Activated naive CD8-positive, alpha-beta T cell treated with anti-CD3 and anti-CD28 coated beads, Interleukin-2, amount 10 ng/mL, durations not matched to agents 7 days and 5 days (primary cell): ENCODE measurements around the gene LIMA1. TPM values are rescaled to one million over a fixed set of nuclear protein-coding genes. Genes with fewer than 3 reads are reported as not detected.
A peak's percentile ranks its signal among the peaks of the same experiment; 100 is the strongest.
"Not testable (repeated sequence)": the region's sequence is repeated elsewhere in the genome, so short reads cannot be mapped to it uniquely, and the experiment has no call there.

Experiments used
- ATAC-seq: fragments of 150-1000 bp; cut with Tn5 transposase; one replicate; pipeline ENCODE4 v1.10.0; 2021; ENCODE audit warnings: low read depth, moderate library complexity
- POLR2A ChIA-PET: fragments of 350-600 bp; sonication (Branson Sonifier 250); formaldehyde crosslinking; loops from one replicate; lab custom pipeline; 2021; ENCODE audit warnings: antibody characterized with exemption; lab: Charles Lee
- DNase-seq: peaks from one replicate; pipeline ENCODE4 v3.0.0; 2021
- H3K27ac Mint-ChIP-seq: one replicate; pipeline ENCODE4 v1.8.0; 2022; ENCODE audit warnings: mild to moderate bottlenecking, mixed read lengths
- H3K27me3 Mint-ChIP-seq: one replicate; pipeline ENCODE4 v1.8.0; 2022; ENCODE audit warnings: mild to moderate bottlenecking, moderate library complexity, mixed read lengths
- H3K36me3 Mint-ChIP-seq: one replicate; pipeline ENCODE4 v1.8.0; 2021; ENCODE audit warnings: mild to moderate bottlenecking, mixed read lengths
- H3K4me1 Mint-ChIP-seq: one replicate; pipeline ENCODE4 v1.8.0; 2021; ENCODE audit warnings: mixed read lengths
- H3K4me3 Mint-ChIP-seq: one replicate; pipeline ENCODE4 v1.8.0; 2022; ENCODE audit warnings: mild to moderate bottlenecking, moderate library complexity, mixed read lengths
- H3K9me3 Mint-ChIP-seq: one replicate; pipeline ENCODE4 v1.8.0; 2021; ENCODE audit warnings: mixed read lengths
- total RNA-seq, 2 experiments: library from RNA; stranded (reverse); gene quantifications; one replicate each; pipeline ENCODE4 v1.2.3, GENCODE V29; 2021

Gene LIMA1
- total RNA-seq, 2 experiments from 2014 or later, result 11.3 to 13.6 TPM

GRCh38 chr12:50249464-50250182, 33.7 kb downstream of the LIMA1 start:
- Mint-ChIP-seq H3K9me3 (no peaks in the 10 kb centered on the region), H3K27ac (no peak overlapping the region), H3K27me3 (no peaks in the 10 kb centered on the region), H3K36me3 (peaks cover 4% of the 10 kb centered on the region), H3K4me1 (peaks cover 9% of the 10 kb centered on the region), H3K4me3 (no peak overlapping the region)
- POLR2A ChIA-PET, result no interaction called here
- no peak for ATAC-seq
- no peak for DNase-seq

GRCh38 chr12:50248883-50249282, 34.4 kb downstream of the LIMA1 start:
- DNase-seq (no peak), ATAC-seq (no peak)
- Mint-ChIP-seq H3K27ac (no peak overlapping the region), H3K4me1 (peaks cover 9% of the 10 kb centered on the region), H3K9me3 (no peaks in the 10 kb centered on the region), H3K27me3 (no peaks in the 10 kb centered on the region), H3K36me3 (peaks cover 4% of the 10 kb centered on the region), H3K4me3 (no peak overlapping the region)
- POLR2A ChIA-PET, result no interaction called here

- Mint-ChIP-seq H3K36me3 (peaks cover 4% of the 10 kb centered on the region), H3K27me3 (no peaks in the 10 kb centered on the region), H3K4me3 (no peak overlapping the region), H3K4me1 (peaks cover 9% of the 10 kb centered on the region), H3K9me3 (no peaks in the 10 kb centered on the region), H3K27ac (no peak overlapping the region)
- ATAC-seq (no peak), DNase-seq (no peak)
- POLR2A ChIA-PET, result no interaction called here
Measured at GRCh38 chr12:50248411-50248810, 34.9 kb downstream of the LIMA1 start.

DNA sequence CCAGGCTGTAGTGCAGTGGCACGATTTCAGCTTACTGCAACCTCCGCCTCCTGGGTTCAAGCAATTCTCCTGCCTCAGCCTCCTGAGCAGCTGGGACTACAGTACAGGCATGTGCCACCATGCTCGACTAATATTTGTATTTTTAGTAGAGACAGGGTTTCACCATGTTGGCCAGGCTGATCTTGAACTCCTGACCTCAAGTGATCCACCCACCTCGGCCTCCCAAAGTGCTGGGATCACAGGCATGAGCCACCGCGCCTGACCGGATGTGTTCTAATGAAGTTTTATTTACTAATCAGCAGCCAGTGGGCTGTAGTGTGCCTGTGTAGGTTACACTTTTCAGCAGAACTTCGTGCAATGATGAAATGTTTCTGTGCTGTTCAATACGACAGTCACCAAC, 35.7 kb downstream of the LIMA1 start:
- H3K27me3 Mint-ChIP-seq, POLR2A ChIA-PET, H3K9me3 Mint-ChIP-seq, ATAC-seq, H3K4me1 Mint-ChIP-seq, DNase-seq, H3K27ac Mint-ChIP-seq, H3K4me3 Mint-ChIP-seq, H3K36me3 Mint-ChIP-seq: not testable (repeated sequence)

- H3K4me1 Mint-ChIP-seq, result peaks cover 9% of the 10 kb centered on the region
- H3K4me3 Mint-ChIP-seq, result no peak overlapping the region
- no peak for DNase-seq
- no peaks in the 10 kb centered on the region for H3K9me3 Mint-ChIP-seq
- ATAC-seq, result peak; percentile 54
- POLR2A ChIA-PET, result no interaction called here
- no peaks in the 10 kb centered on the region for H3K27me3 Mint-ChIP-seq
- H3K36me3 Mint-ChIP-seq, result peaks cover 4% of the 10 kb centered on the region
- H3K27ac Mint-ChIP-seq, result no peak overlapping the region
Measured at GRCh38 chr12:50246873-50247612, 36.3 kb downstream of the LIMA1 start.

- POLR2A ChIA-PET, result interaction anchor here (0.7 kb wide), 1 partner anchor 22 kb away, joined by 3 read pairs; no protein-coding TSS in a partner anchor
Measured at GRCh38 chr12:50246197-50246865, 37.0 kb downstream of the LIMA1 start.

DNA sequence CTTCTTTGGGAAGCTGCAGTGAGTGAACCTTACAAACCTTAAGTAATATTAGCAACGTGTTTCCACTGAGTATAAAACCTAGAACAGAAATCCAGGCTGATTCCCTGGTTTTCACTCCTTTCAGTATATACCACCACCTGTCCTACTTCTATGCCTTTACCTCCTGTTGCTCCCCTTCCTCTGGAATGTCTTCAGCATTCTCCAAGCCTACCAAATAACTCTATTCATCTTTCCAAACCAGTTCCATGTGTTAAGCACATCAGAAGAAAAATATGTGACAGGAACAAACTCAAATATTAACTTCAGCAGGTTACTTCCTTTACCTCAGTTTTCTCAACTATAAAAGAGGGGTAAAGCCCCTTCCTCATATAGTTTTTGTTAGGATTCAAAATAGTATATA, 39.8 kb downstream of the LIMA1 start:
- POLR2A ChIA-PET, result no interaction called here
- H3K4me1 Mint-ChIP-seq, result peaks cover 6% of the 10 kb centered on the region
- DNase-seq (no peak), ATAC-seq (no peak)
- H3K36me3 Mint-ChIP-seq, result peaks cover 2% of the 10 kb centered on the region
- no peaks in the 10 kb centered on the region for H3K27me3 Mint-ChIP-seq
- H3K9me3 Mint-ChIP-seq, result no peaks in the 10 kb centered on the region
- H3K4me3 Mint-ChIP-seq, result no peak overlapping the region
- H3K27ac Mint-ChIP-seq, result no peak overlapping the region

More at GRCh38 chr12:50246197-50246865, 37.0 kb downstream of the LIMA1 start:
- DNase-seq, result no peak
- Mint-ChIP-seq H3K4me1 (peaks cover 7% of the 10 kb centered on the region), H3K9me3 (no peaks in the 10 kb centered on the region), H3K4me3 (no peak overlapping the region), H3K27me3 (no peaks in the 10 kb centered on the region), H3K36me3 (peaks cover 2% of the 10 kb centered on the region), H3K27ac (no peak overlapping the region)
- ATAC-seq, result no peak

DNA sequence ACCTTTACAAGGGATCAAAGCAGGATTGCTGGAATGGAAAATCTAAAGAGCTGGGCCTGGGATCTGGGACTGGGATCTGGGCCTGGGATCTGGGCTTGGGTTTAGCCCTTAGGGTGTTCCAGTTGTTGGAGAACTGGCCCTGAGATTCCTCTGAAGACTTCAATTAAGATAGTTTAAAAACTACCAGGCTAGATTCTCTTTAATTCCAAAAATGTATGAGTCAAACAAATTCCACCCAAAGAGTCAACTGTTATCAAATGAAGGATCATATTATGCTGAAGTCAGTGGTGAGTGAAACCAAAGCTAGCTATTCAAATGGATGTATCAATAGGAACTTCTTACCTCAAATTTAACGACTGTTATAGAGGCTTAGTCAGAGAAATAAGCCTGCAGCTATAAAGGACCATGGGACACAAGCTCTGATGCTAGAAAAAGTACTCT, 40.5 kb downstream of the LIMA1 start:
- DNase-seq (no peak), ATAC-seq (no peak)
- no peak overlapping the region for H3K27ac Mint-ChIP-seq
- no peaks in the 10 kb centered on the region for H3K27me3 Mint-ChIP-seq
- no peaks in the 10 kb centered on the region for H3K9me3 Mint-ChIP-seq
- peaks cover 4% of the 10 kb centered on the region for H3K4me1 Mint-ChIP-seq
- H3K36me3 Mint-ChIP-seq, result no peaks in the 10 kb centered on the region
- H3K4me3 Mint-ChIP-seq, result no peak overlapping the region
- POLR2A ChIA-PET, result interaction anchor here (1.1 kb wide), 1 partner anchor 76 kb away, joined by 3 read pairs; the partner anchor contains the start of gene CERS5

DNA sequence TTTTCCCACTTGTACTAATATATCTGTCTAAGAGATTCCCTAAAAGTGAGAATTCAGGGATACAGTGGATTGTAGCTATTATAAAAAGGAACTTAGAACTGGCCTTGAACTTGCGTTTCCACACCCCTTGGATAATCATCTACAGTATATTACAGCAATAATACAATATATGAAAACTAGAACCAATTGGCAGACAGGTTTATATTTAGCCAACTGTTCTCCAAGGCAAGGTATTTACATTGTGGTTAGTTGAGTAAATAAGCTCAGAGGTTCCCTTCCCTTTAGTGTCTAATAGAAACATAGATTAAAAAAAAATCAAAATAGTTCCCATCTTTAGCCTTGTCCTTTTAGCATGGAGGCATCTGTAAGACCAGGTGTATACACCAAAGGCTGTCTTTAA, 42.1 kb downstream of the LIMA1 start:
- H3K36me3 Mint-ChIP-seq, result no peaks in the 10 kb centered on the region

GRCh38 chr12:50240792-50241114, 42.6 kb downstream of the LIMA1 start:
- H3K9me3 Mint-ChIP-seq, result no peaks in the 10 kb centered on the region
- no peaks in the 10 kb centered on the region for H3K36me3 Mint-ChIP-seq
- H3K27me3 Mint-ChIP-seq, result no peaks in the 10 kb centered on the region
- no peak overlapping the region for H3K4me3 Mint-ChIP-seq
- H3K27ac Mint-ChIP-seq, result no peak overlapping the region
- no peaks in the 10 kb centered on the region for H3K4me1 Mint-ChIP-seq
- DNase-seq (no peak), ATAC-seq (no peak)
- POLR2A ChIA-PET, result no interaction called here

More for the DNA sequence above, 42.1 kb downstream of the LIMA1 start:
- no peak overlapping the region for H3K4me3 Mint-ChIP-seq
- POLR2A ChIA-PET, result interaction anchor here (0.6 kb wide), 1 partner anchor 128 kb away, joined by 3 read pairs; no protein-coding TSS in a partner anchor
- no peaks in the 10 kb centered on the region for H3K4me1 Mint-ChIP-seq
- no peaks in the 10 kb centered on the region for H3K9me3 Mint-ChIP-seq
- H3K27me3 Mint-ChIP-seq, result no peaks in the 10 kb centered on the region
- DNase-seq, result no peak
- no peak for ATAC-seq
- no peak overlapping the region for H3K27ac Mint-ChIP-seq

GRCh38 chr12:50240096-50240791, 43.1 kb downstream of the LIMA1 start:
- Mint-ChIP-seq H3K27ac (no peak overlapping the region), H3K36me3 (no peaks in the 10 kb centered on the region), H3K27me3 (no peaks in the 10 kb centered on the region), H3K9me3 (no peaks in the 10 kb centered on the region), H3K4me1 (no peaks in the 10 kb centered on the region), H3K4me3 (no peak overlapping the region)
- POLR2A ChIA-PET, result no interaction called here
- no peak for ATAC-seq
- DNase-seq, result no peak

DNA sequence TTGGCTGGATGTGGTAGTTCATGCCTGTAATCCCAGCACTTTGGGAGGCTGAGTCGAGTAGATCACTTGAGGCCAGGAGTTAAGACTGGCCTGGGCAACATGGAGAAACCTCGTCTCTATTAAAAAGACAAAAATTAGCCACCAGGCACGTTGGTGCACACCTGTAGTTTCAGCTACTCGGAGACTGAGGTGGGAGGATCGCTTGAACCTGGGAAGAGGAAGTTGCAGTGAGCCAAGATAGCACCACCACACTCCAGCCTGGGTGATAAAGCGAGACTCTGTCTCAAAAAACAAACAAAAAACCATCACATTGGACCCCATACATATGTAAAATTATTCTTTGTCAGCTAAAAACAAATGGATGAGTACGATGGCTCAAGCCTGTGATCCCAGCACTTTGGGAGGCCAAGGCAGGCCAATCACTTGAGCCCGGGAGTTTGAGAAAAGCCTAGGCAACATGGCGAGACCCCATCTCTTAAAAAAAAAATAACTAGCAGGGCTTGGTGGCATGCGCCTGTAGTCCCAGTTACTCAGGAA, 43.9 kb downstream of the LIMA1 start:
- no peak overlapping the region for H3K4me3 Mint-ChIP-seq
- POLR2A ChIA-PET, result no interaction called here
- ATAC-seq (no peak), DNase-seq (no peak)
- H3K27me3 Mint-ChIP-seq, result no peaks in the 10 kb centered on the region
- no peaks in the 10 kb centered on the region for H3K36me3 Mint-ChIP-seq
- no peaks in the 10 kb centered on the region for H3K9me3 Mint-ChIP-seq
- H3K4me1 Mint-ChIP-seq, result no peaks in the 10 kb centered on the region
- no peak overlapping the region for H3K27ac Mint-ChIP-seq

- H3K4me3 Mint-ChIP-seq, result no peak overlapping the region
- no peaks in the 10 kb centered on the region for H3K36me3 Mint-ChIP-seq
- DNase-seq (no peak), ATAC-seq (peak; percentile 56)
- no peaks in the 10 kb centered on the region for H3K27me3 Mint-ChIP-seq
- POLR2A ChIA-PET, result no interaction called here
- H3K9me3 Mint-ChIP-seq, result no peaks in the 10 kb centered on the region
- H3K4me1 Mint-ChIP-seq, result no peaks in the 10 kb centered on the region
- H3K27ac Mint-ChIP-seq, result no peak overlapping the region
Measured at GRCh38 chr12:50234347-50234746, 49.0 kb downstream of the LIMA1 start.
